Caco-2 (cell line): ENCODE results near the gene OTOS. TPM values are rescaled to one million over a fixed set of nuclear protein-coding genes. Genes with fewer than 3 reads are reported as not detected.

Source experiments
- BruUV-seq: library from RNA; stranded (reverse); fragments of 400-500 nt; replicated peaks from 2 replicates; lab custom pipeline; 2021; lab: Mats Ljungman, UMichigan
- CTCF ChIA-PET: fragments of 300-600 bp; sonication (Branson Sonifier 250); formaldehyde crosslinking; loops from one replicate; lab custom pipeline; 2022; ENCODE audit warnings: antibody characterized with exemption; lab: Charles Lee
- POLR2A ChIA-PET: fragments of 300-600 bp; sonication (Branson Sonifier 250); formaldehyde crosslinking; loops from one replicate; lab custom pipeline; 2022; ENCODE audit warnings: antibody characterized with exemption; lab: Charles Lee
- DNase-seq, 2 experiments: peaks; one replicate each; pipeline versions ENCODE4 v3.0.0 to v3.0.0-alpha.2; 2020 to 2022
- H3K27me3 ChIP-seq: replicated peaks from 2 replicates; pipeline ENCODE4 v1.6.0; 2011; ENCODE audit warnings: low read length; ENCODE audit not compliant: control insufficient read depth, insufficient read depth
- H3K36me3 ChIP-seq: 2 replicates; pipeline ENCODE4 v1.5.1; 2011; ENCODE audit warnings: low read length; ENCODE audit not compliant: control insufficient read depth, insufficient read depth
- H3K4me1 ChIP-seq: fragments of 250-450 bp; sonication (Bioruptor Pico); 2 replicates; pipeline ENCODE4 v1.5.1; 2020; ENCODE audit warnings: mild to moderate bottlenecking
- H3K4me3 ChIP-seq: 2 replicates; pipeline ENCODE4 v1.5.1; 2011; ENCODE audit warnings: low read depth, mild to moderate bottlenecking, control low read depth, low read length
- H3K9me3 ChIP-seq: fragments of 250-450 bp; sonication (Bioruptor Pico); 2 replicates; pipeline ENCODE4 v1.5.1; 2020; ENCODE audit warnings: mild to moderate bottlenecking, moderate library complexity
- H3K27ac Mint-ChIP-seq: one replicate; pipeline ENCODE4 v1.8.0; 2022; ENCODE audit warnings: mixed read lengths; ENCODE audit not compliant: unreplicated experiment
- H3K27me3 Mint-ChIP-seq: one replicate; pipeline ENCODE4 v1.8.0; 2022; ENCODE audit warnings: mixed read lengths; ENCODE audit not compliant: insufficient read depth, unreplicated experiment
- H3K36me3 Mint-ChIP-seq: one replicate; pipeline ENCODE4 v1.8.0; 2022; ENCODE audit warnings: mild to moderate bottlenecking, mixed read lengths; ENCODE audit not compliant: insufficient read depth, unreplicated experiment
- H3K4me1 Mint-ChIP-seq: one replicate; pipeline ENCODE4 v1.8.0; 2022; ENCODE audit warnings: low read depth, mixed read lengths; ENCODE audit not compliant: unreplicated experiment
- H3K4me3 Mint-ChIP-seq: one replicate; pipeline ENCODE4 v1.8.0; 2022; ENCODE audit warnings: mild to moderate bottlenecking, moderate library complexity, mixed read lengths; ENCODE audit not compliant: unreplicated experiment
- H3K9me3 Mint-ChIP-seq: one replicate; pipeline ENCODE4 v1.8.0; 2022; ENCODE audit warnings: mixed read lengths; ENCODE audit not compliant: unreplicated experiment
- CTCF ChIP-seq, 2 experiments: fragments of 200-600 bp in 1 of 2; IDR thresholded peaks; 1 replicate in 1 of 2; 2 replicates in 1 of 2; pipeline versions ENCODE4 v1.5.1 to v1.8.0; 2011 to 2022; ENCODE audit warnings: antibody characterized with exemption in 1 of 2, control low read depth in 1 of 2, inconsistent platforms in 1 of 2, low read depth in 1 of 2, low read length in 1 of 2, mild to moderate bottlenecking in 1 of 2, moderate library complexity in 1 of 2; ENCODE audit not compliant: insufficient read depth in 1 of 2, severe bottlenecking in 1 of 2, unreplicated experiment in 1 of 2
- intact Hi-C: fragments of 100-400 bp; cut with micrococcal nuclease; formaldehyde crosslinking; loops from one replicate; pipeline ENCODE4 v1.10.0; 2022; ENCODE audit not compliant: unreplicated experiment
- total RNA-seq: library from RNA; stranded (reverse); gene quantifications from 2 replicates; pipeline ENCODE4 v1.2.3, GENCODE V29; 2022

OTOS gene
- total RNA-seq, 1 experiment from 2014 or later, result not detected

GRCh38 chr2:240142859-240143258, 2.4 kb upstream of the OTOS start:
- H3K4me1 Mint-ChIP-seq, result no peaks in the 10 kb centered on the region
- H3K4me1 ChIP-seq, result no peaks in the 10 kb centered on the region
- H3K27me3 Mint-ChIP-seq, result peaks cover 3% of the 10 kb centered on the region
- POLR2A ChIA-PET, result no interaction called here
- no peaks in the 10 kb centered on the region; the same call in 1 of the 2 replicates for H3K27me3 ChIP-seq
- H3K9me3 ChIP-seq, result no peaks in the 10 kb centered on the region
- no peak for TF ChIP-seq CTCF (IDR thresholded peaks at IDR 0.05; ENCODE audit: insufficient read depth in 1 of 2, low read depth in 1 of 2, low read length in 1 of 2, severe bottlenecking in 1 of 2, unreplicated experiment in 1 of 2)
- DNase-seq, result no peak
- no TSS peak for BruUV-seq
- CTCF ChIA-PET, result interaction anchor here (3.6 kb wide), 1 partner anchor 82 kb away, joined by 35 read pairs; no protein-coding TSS in a partner anchor
- H3K36me3 ChIP-seq, result no peaks in the 10 kb centered on the region
- peaks cover 5% of the 10 kb centered on the region for H3K36me3 Mint-ChIP-seq
- no peak overlapping the region for H3K4me3 ChIP-seq
- no peak overlapping the region for H3K4me3 Mint-ChIP-seq
- H3K27ac Mint-ChIP-seq, result no peak overlapping the region
- H3K9me3 Mint-ChIP-seq, result no peaks in the 10 kb centered on the region
- intact Hi-C loops, result loop anchor here (1.0 kb wide), 1 partner anchor 82 kb away; no protein-coding TSS in a partner anchor

GRCh38 chr2:240142256-240142775, 1.9 kb upstream of the OTOS start:
- POLR2A ChIA-PET, result no interaction called here
- CTCF ChIA-PET, result interaction anchor here (3.6 kb wide), 1 partner anchor 82 kb away, joined by 35 read pairs; no protein-coding TSS in a partner anchor
- Mint-ChIP-seq H3K36me3 (peaks cover 5% of the 10 kb centered on the region), H3K4me3 (no peak overlapping the region), H3K9me3 (no peaks in the 10 kb centered on the region), H3K27ac (no peak overlapping the region), H3K27me3 (peaks cover 3% of the 10 kb centered on the region), H3K4me1 (no peaks in the 10 kb centered on the region)
- Histone ChIP-seq H3K4me3 (no peak overlapping the region), H3K36me3 (no peaks in the 10 kb centered on the region), H3K9me3 (no peaks in the 10 kb centered on the region), H3K4me1 (no peaks in the 10 kb centered on the region), H3K27me3 (no peaks in the 10 kb centered on the region; the same call in 1 of the 2 replicates)
- no peak for DNase-seq
- no peak for TF ChIP-seq CTCF (IDR thresholded peaks at IDR 0.05; ENCODE audit: insufficient read depth in 1 of 2, low read depth in 1 of 2, low read length in 1 of 2, severe bottlenecking in 1 of 2, unreplicated experiment in 1 of 2)
- intact Hi-C loops, result no loop called here
- BruUV-seq, result no TSS peak

GRCh38 chr2:240141736-240142135, 1.3 kb upstream of the OTOS start:
- H3K4me3 ChIP-seq, result no peak overlapping the region
- peaks cover 3% of the 10 kb centered on the region for H3K27me3 Mint-ChIP-seq
- no peaks in the 10 kb centered on the region; the same call in 1 of the 2 replicates for H3K27me3 ChIP-seq
- BruUV-seq, result no TSS peak
- no peak for TF ChIP-seq CTCF (IDR thresholded peaks at IDR 0.05; ENCODE audit: insufficient read depth in 1 of 2, low read depth in 1 of 2, low read length in 1 of 2, severe bottlenecking in 1 of 2, unreplicated experiment in 1 of 2)
- no peaks in the 10 kb centered on the region for H3K9me3 ChIP-seq
- H3K4me1 ChIP-seq, result 0 out of 2 replicates have a peak, but pooled peaks cover 3% of the 10 kb centered on the region
- no peaks in the 10 kb centered on the region for H3K9me3 Mint-ChIP-seq
- intact Hi-C loops, result no loop called here
- ChIA-PET CTCF (interaction anchor here (3.6 kb wide), 1 partner anchor 81 kb away, joined by 35 read pairs; no protein-coding TSS in a partner anchor), POLR2A (no interaction called here)
- H3K4me3 Mint-ChIP-seq, result no peak overlapping the region
- no peaks in the 10 kb centered on the region for H3K36me3 ChIP-seq
- DNase-seq, result no peak
- peaks cover 5% of the 10 kb centered on the region for H3K36me3 Mint-ChIP-seq
- H3K27ac Mint-ChIP-seq, result no peak overlapping the region
- no peaks in the 10 kb centered on the region for H3K4me1 Mint-ChIP-seq
